ENCODE results near the gene NUP205.

Gene NUP205

DNA sequence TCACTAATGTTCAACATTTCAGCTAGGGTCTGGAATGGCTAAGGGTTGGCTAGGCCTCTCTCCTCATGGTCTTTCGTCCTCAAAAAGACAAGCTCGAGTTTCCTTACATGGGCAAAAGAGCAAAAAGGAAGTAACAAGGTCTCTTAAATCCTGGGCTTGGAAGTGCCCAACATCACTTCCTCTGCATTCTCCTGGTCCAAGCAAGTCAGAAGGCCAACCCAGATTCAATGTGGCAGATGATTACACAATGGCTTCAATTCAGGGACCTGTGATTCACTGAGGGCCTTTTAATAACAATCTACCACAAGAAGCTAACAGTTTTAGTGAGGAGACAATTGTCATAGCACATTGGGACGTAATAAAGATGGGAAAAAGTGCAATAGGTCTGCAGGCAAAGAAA is 4.4 kb upstream of the NUP205 start:
- ChIA-PET CTCF (no interaction called here), POLR2A (no interaction called here)
- TF ChIP-seq, protein P1, sequence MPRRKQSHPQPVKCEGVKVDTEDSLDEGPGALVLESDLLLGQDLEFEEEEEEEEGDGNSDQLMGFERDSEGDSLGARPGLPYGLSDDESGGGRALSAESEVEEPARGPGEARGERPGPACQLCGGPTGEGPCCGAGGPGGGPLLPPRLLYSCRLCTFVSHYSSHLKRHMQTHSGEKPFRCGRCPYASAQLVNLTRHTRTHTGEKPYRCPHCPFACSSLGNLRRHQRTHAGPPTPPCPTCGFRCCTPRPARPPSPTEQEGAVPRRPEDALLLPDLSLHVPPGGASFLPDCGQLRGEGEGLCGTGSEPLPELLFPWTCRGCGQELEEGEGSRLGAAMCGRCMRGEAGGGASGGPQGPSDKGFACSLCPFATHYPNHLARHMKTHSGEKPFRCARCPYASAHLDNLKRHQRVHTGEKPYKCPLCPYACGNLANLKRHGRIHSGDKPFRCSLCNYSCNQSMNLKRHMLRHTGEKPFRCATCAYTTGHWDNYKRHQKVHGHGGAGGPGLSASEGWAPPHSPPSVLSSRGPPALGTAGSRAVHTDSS (tag by site-specific recombination; IDR thresholded peaks at IDR 0.05) = no peak
- TF ChIP-seq ZNF121 (tag by site-specific recombination; IDR thresholded peaks at IDR 0.05) (no peak), KLF7 (tag by site-specific recombination; IDR thresholded peaks at IDR 0.05; ENCODE audit: borderline replicate concordance) (no peak), ZBTB21 (tag by site-specific recombination; IDR thresholded peaks at IDR 0.05) (no peak), ZNF366 (tag by site-specific recombination; conservative IDR thresholded peaks at IDR 0.05) (no peak), ZBTB20 (tag by site-specific recombination; IDR thresholded peaks at IDR 0.05) (no peak), OSR2 (tag by site-specific recombination; IDR thresholded peaks at IDR 0.05) (no peak), ZNF175 (tag by site-specific recombination; IDR thresholded peaks at IDR 0.05) (no peak), ZNF830 (tag by site-specific recombination; IDR thresholded peaks at IDR 0.05; ENCODE audit: low read depth) (no peak), ZBTB17 (tag by site-specific recombination; IDR thresholded peaks at IDR 0.05) (no peak)
- TF ChIP-seq, protein P2, sequence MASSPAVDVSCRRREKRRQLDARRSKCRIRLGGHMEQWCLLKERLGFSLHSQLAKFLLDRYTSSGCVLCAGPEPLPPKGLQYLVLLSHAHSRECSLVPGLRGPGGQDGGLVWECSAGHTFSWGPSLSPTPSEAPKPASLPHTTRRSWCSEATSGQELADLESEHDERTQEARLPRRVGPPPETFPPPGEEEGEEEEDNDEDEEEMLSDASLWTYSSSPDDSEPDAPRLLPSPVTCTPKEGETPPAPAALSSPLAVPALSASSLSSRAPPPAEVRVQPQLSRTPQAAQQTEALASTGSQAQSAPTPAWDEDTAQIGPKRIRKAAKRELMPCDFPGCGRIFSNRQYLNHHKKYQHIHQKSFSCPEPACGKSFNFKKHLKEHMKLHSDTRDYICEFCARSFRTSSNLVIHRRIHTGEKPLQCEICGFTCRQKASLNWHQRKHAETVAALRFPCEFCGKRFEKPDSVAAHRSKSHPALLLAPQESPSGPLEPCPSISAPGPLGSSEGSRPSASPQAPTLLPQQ (tag by site-specific recombination; IDR thresholded peaks at IDR 0.05) = no peak
- Histone ChIP-seq H3K36me3 (ENCODE audit: control insufficient read depth in 2 of 2, insufficient read depth in 1 of 2, low read length in 2 of 2) (no peaks in the 10 kb centered on the region), H3K9me3 (ENCODE audit: control insufficient read depth, insufficient read depth, low read depth, low read length) (no peaks in the 10 kb centered on the region), H3K27ac (ENCODE audit: extremely low read depth, low read depth, low read length) (no peak overlapping the region), H3K4me1 (ENCODE audit: control insufficient read depth, insufficient read depth, low read length) (no peaks in the 10 kb centered on the region), H3K4me3 (ENCODE audit: low read depth, low read length) (no peak overlapping the region)

DNA sequence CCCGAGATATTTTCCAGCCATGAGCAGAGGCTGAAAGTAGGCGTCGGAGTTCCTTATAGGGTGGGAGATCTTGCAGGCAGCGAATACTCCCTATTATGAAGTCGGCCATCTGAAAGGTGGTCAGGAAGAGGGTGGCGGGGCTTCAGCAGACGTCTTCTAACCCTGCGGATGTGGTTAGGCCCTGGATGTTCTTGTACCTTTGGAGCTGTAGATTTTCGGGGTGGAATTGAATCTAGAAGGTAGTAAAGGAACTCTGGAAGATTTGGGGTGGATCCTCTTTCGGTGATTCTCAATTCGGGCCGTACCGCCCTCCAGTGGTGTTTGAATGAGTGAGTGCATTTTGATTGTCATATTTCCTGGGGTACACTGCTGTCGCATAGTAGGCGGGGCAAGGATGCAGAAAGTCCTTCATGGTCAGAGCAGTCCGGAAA is 635 bp downstream of the NUP205 start:
- Histone ChIP-seq H3K36me3 (ENCODE audit: control insufficient read depth in 2 of 2, insufficient read depth in 1 of 2, low read length in 2 of 2) (peaks cover 0 to 5% of the 10 kb centered on the region in 2 experiments; a peak in 2 of 3 replicates), H3K9me3 (ENCODE audit: control insufficient read depth, insufficient read depth, low read depth, low read length) (no peaks in the 10 kb centered on the region), H3K27ac (ENCODE audit: extremely low read depth, low read depth, low read length) (peak overlapping the region; percentile 65), H3K4me3 (ENCODE audit: low read depth, low read length) (peak overlapping the region; percentile 99), H3K4me1 (ENCODE audit: control insufficient read depth, insufficient read depth, low read length) (no peaks in the 10 kb centered on the region)
- ChIA-PET CTCF (interaction anchor here (0.6 to 1.2 kb wide), 3 partner anchors 15 to 148 kb away, joined by 3 to 5 read pairs (median 4); no protein-coding TSS in a partner anchor), POLR2A (interaction anchor here (0.6 kb wide), 2 partner anchors 8 to 49 kb away, joined by 3 to 4 read pairs; no protein-coding TSS in a partner anchor)
- TF ChIP-seq ZNF549 (tag by site-specific recombination; IDR thresholded peaks at IDR 0.05) (no peak), ZNF654 (tag by site-specific recombination; IDR thresholded peaks at IDR 0.05; ENCODE audit: low read depth) (peak; percentile 33), ZBTB21 (tag by site-specific recombination; IDR thresholded peaks at IDR 0.05) (peak; percentile 57; the same call in 1 of the 2 replicates), ZNF660 (tag by site-specific recombination; IDR thresholded peaks at IDR 0.05) (peak; percentile 36; the same call in 1 of the 2 replicates), ZBTB17 (tag by site-specific recombination; IDR thresholded peaks at IDR 0.05) (0 out of 2 replicates have a peak, but pooled peaks have one; percentile 1), REPIN1 (tag by site-specific recombination; IDR thresholded peaks at IDR 0.05; ENCODE audit: low read depth) (no peak), ZBTB20 (tag by site-specific recombination; IDR thresholded peaks at IDR 0.05) (0 out of 2 replicates have a peak, but pooled peaks have one; percentile 6), ZNF561 (tag by site-specific recombination; IDR thresholded peaks at IDR 0.05; ENCODE audit: borderline replicate concordance) (peak; percentile 58), TRIM28 (IDR thresholded peaks at IDR 0.05; ENCODE audit: borderline replicate concordance, low read length) (0 out of 2 replicates have a peak, but pooled peaks have one; percentile 2), ZNF24 (tag by site-specific recombination; IDR thresholded peaks at IDR 0.05) (0 out of 2 replicates have a peak, but pooled peaks have one; percentile 21), ZNF600 (tag by site-specific recombination; IDR thresholded peaks at IDR 0.05) (peak; percentile 31), ZNF629 (tag by site-specific recombination; IDR thresholded peaks at IDR 0.05) (peak; percentile 90)
- TF ChIP-seq, protein P3, sequence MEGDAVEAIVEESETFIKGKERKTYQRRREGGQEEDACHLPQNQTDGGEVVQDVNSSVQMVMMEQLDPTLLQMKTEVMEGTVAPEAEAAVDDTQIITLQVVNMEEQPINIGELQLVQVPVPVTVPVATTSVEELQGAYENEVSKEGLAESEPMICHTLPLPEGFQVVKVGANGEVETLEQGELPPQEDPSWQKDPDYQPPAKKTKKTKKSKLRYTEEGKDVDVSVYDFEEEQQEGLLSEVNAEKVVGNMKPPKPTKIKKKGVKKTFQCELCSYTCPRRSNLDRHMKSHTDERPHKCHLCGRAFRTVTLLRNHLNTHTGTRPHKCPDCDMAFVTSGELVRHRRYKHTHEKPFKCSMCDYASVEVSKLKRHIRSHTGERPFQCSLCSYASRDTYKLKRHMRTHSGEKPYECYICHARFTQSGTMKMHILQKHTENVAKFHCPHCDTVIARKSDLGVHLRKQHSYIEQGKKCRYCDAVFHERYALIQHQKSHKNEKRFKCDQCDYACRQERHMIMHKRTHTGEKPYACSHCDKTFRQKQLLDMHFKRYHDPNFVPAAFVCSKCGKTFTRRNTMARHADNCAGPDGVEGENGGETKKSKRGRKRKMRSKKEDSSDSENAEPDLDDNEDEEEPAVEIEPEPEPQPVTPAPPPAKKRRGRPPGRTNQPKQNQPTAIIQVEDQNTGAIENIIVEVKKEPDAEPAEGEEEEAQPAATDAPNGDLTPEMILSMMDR (tag by site-specific recombination; IDR thresholded peaks at IDR 0.05) = peak; percentile 59; the same call in 1 of the 2 replicates
- TF ChIP-seq, protein P4, sequence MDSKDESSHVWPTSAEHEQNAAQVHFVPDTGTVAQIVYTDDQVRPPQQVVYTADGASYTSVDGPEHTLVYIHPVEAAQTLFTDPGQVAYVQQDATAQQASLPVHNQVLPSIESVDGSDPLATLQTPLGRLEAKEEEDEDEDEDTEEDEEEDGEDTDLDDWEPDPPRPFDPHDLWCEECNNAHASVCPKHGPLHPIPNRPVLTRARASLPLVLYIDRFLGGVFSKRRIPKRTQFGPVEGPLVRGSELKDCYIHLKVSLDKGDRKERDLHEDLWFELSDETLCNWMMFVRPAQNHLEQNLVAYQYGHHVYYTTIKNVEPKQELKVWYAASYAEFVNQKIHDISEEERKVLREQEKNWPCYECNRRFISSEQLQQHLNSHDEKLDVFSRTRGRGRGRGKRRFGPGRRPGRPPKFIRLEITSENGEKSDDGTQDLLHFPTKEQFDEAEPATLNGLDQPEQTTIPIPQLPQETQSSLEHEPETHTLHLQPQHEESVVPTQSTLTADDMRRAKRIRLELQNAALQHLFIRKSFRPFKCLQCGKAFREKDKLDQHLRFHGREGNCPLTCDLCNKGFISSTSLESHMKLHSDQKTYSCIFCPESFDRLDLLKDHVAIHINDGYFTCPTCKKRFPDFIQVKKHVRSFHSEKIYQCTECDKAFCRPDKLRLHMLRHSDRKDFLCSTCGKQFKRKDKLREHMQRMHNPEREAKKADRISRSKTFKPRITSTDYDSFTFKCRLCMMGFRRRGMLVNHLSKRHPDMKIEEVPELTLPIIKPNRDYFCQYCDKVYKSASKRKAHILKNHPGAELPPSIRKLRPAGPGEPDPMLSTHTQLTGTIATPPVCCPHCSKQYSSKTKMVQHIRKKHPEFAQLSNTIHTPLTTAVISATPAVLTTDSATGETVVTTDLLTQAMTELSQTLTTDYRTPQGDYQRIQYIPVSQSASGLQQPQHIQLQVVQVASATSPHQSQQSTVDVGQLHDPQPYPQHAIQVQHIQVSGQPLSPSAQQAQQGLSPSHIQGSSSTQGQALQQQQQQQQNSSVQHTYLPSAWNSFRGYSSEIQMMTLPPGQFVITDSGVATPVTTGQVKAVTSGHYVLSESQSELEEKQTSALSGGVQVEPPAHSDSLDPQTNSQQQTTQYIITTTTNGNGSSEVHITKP (tag by site-specific recombination; IDR thresholded peaks at IDR 0.05) = peak; percentile 74
- TF ChIP-seq, protein P5, sequence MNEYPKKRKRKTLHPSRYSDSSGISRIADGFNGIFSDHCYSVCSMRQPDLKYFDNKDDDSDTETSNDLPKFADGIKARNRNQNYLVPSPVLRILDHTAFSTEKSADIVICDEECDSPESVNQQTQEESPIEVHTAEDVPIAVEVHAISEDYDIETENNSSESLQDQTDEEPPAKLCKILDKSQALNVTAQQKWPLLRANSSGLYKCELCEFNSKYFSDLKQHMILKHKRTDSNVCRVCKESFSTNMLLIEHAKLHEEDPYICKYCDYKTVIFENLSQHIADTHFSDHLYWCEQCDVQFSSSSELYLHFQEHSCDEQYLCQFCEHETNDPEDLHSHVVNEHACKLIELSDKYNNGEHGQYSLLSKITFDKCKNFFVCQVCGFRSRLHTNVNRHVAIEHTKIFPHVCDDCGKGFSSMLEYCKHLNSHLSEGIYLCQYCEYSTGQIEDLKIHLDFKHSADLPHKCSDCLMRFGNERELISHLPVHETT (tag by site-specific recombination; IDR thresholded peaks at IDR 0.05) = no peak

All from HEK293 (cell line).